KMS-11 (cell line): Measurements from ENCODE around the gene KPTN.

Experiments used
- H2AFZ ChIP-seq: fragments of 200-600 bp; sonication (generic); 2 replicates; pipeline ENCODE4 v1.6.1; 2016; ENCODE audit warnings: antibody characterized with exemption, mixed run types, low read depth
- H3K27ac ChIP-seq: fragments of 200-600 bp; sonication (generic); 2 replicates; pipeline ENCODE4 v1.6.1; 2016; ENCODE audit warnings: mild to moderate bottlenecking, mixed run types
- H3K27me3 ChIP-seq: fragments of 200-600 bp; sonication (generic); 2 replicates; pipeline ENCODE4 v1.6.1; 2017; ENCODE audit warnings: mild to moderate bottlenecking, low read depth, mixed run types, moderate library complexity; ENCODE audit not compliant: insufficient read depth
- H3K36me3 ChIP-seq: fragments of 200-600 bp; sonication (generic); 2 replicates; pipeline ENCODE4 v1.6.1; 2017; ENCODE audit warnings: mild to moderate bottlenecking, mixed run types; ENCODE audit not compliant: insufficient read depth
- H3K4me1 ChIP-seq: fragments of 200-600 bp; sonication (generic); 2 replicates; pipeline ENCODE4 v1.6.1; 2016; ENCODE audit warnings: mild to moderate bottlenecking, low read depth, mixed run types; ENCODE audit not compliant: poor library complexity, severe bottlenecking
- H3K4me2 ChIP-seq: fragments of 200-600 bp; sonication (generic); 2 replicates; pipeline ENCODE4 v1.7.0; 2016; ENCODE audit warnings: mild to moderate bottlenecking, mixed run types
- H3K4me3 ChIP-seq: fragments of 200-600 bp; sonication (generic); IDR thresholded peaks from 2 replicates; pipeline ENCODE4 v1.6.1; 2017; ENCODE audit warnings: low read depth, low read length, mixed read lengths; ENCODE audit not compliant: insufficient read depth
- H3K79me2 ChIP-seq: fragments of 200-600 bp; sonication (generic); 2 replicates; pipeline ENCODE4 v1.6.1; 2016; ENCODE audit warnings: low read depth, mixed run types; ENCODE audit not compliant: insufficient read depth
- H3K9ac ChIP-seq: fragments of 200-600 bp; sonication (generic); 2 replicates; pipeline ENCODE4 v1.6.1; 2016; ENCODE audit warnings: mild to moderate bottlenecking, mixed run types
- H4K20me1 ChIP-seq: fragments of 200-600 bp; sonication (generic); 2 replicates; pipeline ENCODE4 v1.6.1; 2016; ENCODE audit warnings: mild to moderate bottlenecking, mixed run types; ENCODE audit not compliant: insufficient read depth
- CTCF ChIP-seq: fragments of 200-600 bp; sonication (generic); conservative IDR thresholded peaks from 2 replicates; pipeline ENCODE4 v1.6.1; 2017; ENCODE audit warnings: low read depth, mild to moderate bottlenecking, antibody characterized with exemption, low read length, moderate library complexity, mixed read lengths

Gene KPTN

DNA sequence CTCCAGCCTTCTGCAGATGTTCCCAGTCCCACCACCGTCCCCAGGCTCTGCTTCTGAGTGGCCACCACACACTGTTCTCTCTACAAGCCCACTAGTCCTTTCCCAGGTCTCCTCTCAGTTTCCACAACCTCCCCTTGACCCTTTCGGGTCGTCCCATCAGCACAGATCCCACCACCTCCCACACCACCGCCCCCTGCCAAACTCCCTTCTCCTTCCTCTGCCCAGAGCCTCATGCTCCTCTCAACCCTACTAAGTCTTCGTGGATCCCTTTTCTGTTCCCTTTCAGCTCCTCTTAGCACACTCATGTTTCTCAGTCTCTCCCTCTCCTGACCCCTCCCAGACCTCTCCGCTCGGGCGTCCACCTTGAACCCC, 28.9 kb upstream of the KPTN start:
- peaks cover 57% of the 10 kb centered on the region for H3K79me2 ChIP-seq
- no peak for TF ChIP-seq CTCF
- no peak overlapping the region for H3K9ac ChIP-seq
- H3K36me3 ChIP-seq = no peaks in the 10 kb centered on the region
- no peak overlapping the region for H3K4me3 ChIP-seq
- no peaks in the 10 kb centered on the region for H4K20me1 ChIP-seq
- H2AFZ ChIP-seq = no peak overlapping the region
- peak overlapping the region; percentile 72; the same call in 1 of the 2 replicates for H3K4me2 ChIP-seq
- no peak overlapping the region for H3K27ac ChIP-seq
- H3K27me3 ChIP-seq = no peaks in the 10 kb centered on the region; the same call in 1 of the 2 replicates
- H3K4me1 ChIP-seq = peaks cover 30% of the 10 kb centered on the region

DNA sequence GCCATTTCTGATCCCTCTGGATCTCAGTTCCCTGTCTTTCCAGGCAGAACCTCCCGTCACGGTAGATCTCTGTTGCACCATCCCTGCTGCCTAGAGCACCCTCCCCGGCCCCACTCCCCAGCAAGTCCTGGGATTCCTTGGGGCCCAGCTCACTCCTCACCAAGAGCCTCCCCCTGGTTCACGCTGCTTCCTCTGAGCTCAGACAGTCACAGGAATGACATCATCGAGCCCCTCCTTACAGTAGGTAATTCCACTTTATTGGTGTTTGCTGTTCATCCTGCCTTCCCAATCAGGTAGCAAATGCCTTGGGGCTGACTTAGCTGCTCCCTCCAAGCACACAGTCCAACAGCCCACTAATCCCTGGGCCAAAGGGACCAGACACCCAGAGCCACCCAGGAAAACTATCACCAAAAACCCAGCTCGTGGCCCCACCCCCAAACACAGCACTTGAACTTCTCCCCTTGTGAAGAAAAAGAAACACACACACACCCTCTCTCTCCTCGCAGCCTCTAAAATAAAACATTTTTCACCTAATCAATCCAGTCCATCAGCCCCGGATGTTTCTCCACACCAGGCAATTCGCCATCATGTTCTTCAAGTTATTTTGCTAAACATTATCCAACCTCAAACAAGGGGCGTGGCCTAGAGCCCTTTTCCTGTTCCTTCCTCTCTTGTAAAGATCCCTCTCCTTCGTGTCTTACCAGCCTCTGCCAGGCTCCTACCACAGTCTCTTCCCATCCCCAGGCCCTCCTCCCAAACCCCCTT, 28.3 kb upstream of the KPTN start:
- Histone ChIP-seq H3K9ac (no peak overlapping the region), H3K4me2 (no peak overlapping the region; the same call in 1 of the 2 replicates), H3K27ac (no peak overlapping the region), H3K4me3 (no peak overlapping the region), H3K27me3 (no peaks in the 10 kb centered on the region; the same call in 1 of the 2 replicates), H3K4me1 (peaks cover 25% of the 10 kb centered on the region), H2AFZ (no peak overlapping the region), H3K79me2 (peaks cover 62% of the 10 kb centered on the region), H3K36me3 (no peaks in the 10 kb centered on the region), H4K20me1 (no peaks in the 10 kb centered on the region)
- TF ChIP-seq CTCF = no peak

GRCh38 chr19:47511681-47512080, 27.7 kb upstream of the KPTN start:
- no peak for TF ChIP-seq CTCF
- no peak overlapping the region for H3K27ac ChIP-seq
- peaks cover 62% of the 10 kb centered on the region for H3K79me2 ChIP-seq

GRCh38 chr19:47511128-47511517, 27.1 kb upstream of the KPTN start:
- no peak for TF ChIP-seq CTCF
- H4K20me1 ChIP-seq = no peaks in the 10 kb centered on the region
- no peaks in the 10 kb centered on the region for H3K36me3 ChIP-seq
- no peak overlapping the region for H2AFZ ChIP-seq
- no peak overlapping the region for H3K27ac ChIP-seq
- no peak overlapping the region for H3K9ac ChIP-seq
- H3K27me3 ChIP-seq = no peaks in the 10 kb centered on the region; the same call in 1 of the 2 replicates
- no peak overlapping the region for H3K4me3 ChIP-seq
- peaks cover 15% of the 10 kb centered on the region for H3K4me1 ChIP-seq
- H3K4me2 ChIP-seq = no peak overlapping the region
- H3K79me2 ChIP-seq = peaks cover 62% of the 10 kb centered on the region

More at GRCh38 chr19:47511681-47512080, 27.7 kb upstream of the KPTN start:
- no peak overlapping the region for H3K4me2 ChIP-seq
- H4K20me1 ChIP-seq = no peaks in the 10 kb centered on the region
- peaks cover 21% of the 10 kb centered on the region for H3K4me1 ChIP-seq
- H3K9ac ChIP-seq = no peak overlapping the region
- no peak overlapping the region for H2AFZ ChIP-seq
- no peaks in the 10 kb centered on the region for H3K36me3 ChIP-seq
- no peaks in the 10 kb centered on the region; the same call in 1 of the 2 replicates for H3K27me3 ChIP-seq
- H3K4me3 ChIP-seq = no peak overlapping the region
